HepG2 (cell line): Measurements from ENCODE around the gene TM4SF18. TPM values are rescaled to one million over a fixed set of nuclear protein-coding genes. Genes with fewer than 3 reads are reported as not detected.

Experiments used
- CCDC6 ChIP-seq: sonication (generic); formaldehyde crosslinking; IDR thresholded peaks from 2 replicates; pipeline ENCODE4 v1.8.1; 2022; ENCODE audit warnings: mild to moderate bottlenecking, missing genetic modification reagents, moderate library complexity
- CEBPG ChIP-seq: IDR thresholded peaks from 2 replicates; pipeline ENCODE4 v1.6.1; 2016
- FOXP1 ChIP-seq, 2 experiments: fragments of 450-650 bp in 1 of 2; IDR thresholded peaks; 2 replicates each; pipeline ENCODE4 v1.6.1; 2017 to 2018; ENCODE audit warnings: antibody characterized with exemption in 1 of 2
- KIAA2018 ChIP-seq: sonication (generic); formaldehyde crosslinking; IDR thresholded peaks from 2 replicates; pipeline ENCODE4 v1.5.0; 2020; ENCODE audit warnings: mild to moderate bottlenecking, missing genetic modification reagents, borderline replicate concordance
- MAF1 ChIP-seq: sonication (generic); formaldehyde crosslinking; IDR thresholded peaks from 2 replicates; pipeline ENCODE4 v1.5.0; 2020; ENCODE audit warnings: missing genetic modification reagents, borderline replicate concordance
- NR2F6 ChIP-seq, 2 experiments: IDR thresholded peaks; 2 replicates each; pipeline ENCODE4 v1.6.1; 2016; ENCODE audit warnings: antibody characterized with exemption in 1 of 2, mild to moderate bottlenecking in 1 of 2
- SAFB2 ChIP-seq: sonication (generic); formaldehyde crosslinking; IDR thresholded peaks from 2 replicates; pipeline ENCODE4 v1.5.1; 2020; ENCODE audit warnings: missing genetic modification reagents, low read depth, mild to moderate bottlenecking, borderline replicate concordance
- SSRP1 ChIP-seq: IDR thresholded peaks from 2 replicates; pipeline ENCODE4 v1.6.1; 2016; ENCODE audit warnings: control low read depth
- YY1 ChIP-seq: IDR thresholded peaks from 2 replicates; pipeline ENCODE4 v1.6.1; 2011; ENCODE audit warnings: low read length, low read depth, moderate library complexity, mild to moderate bottlenecking; ENCODE audit not compliant: insufficient read depth, insufficient replicate concordance
- ZBTB21 ChIP-seq: sonication (generic); formaldehyde crosslinking; IDR thresholded peaks from 2 replicates; pipeline ENCODE4 v1.4.0; 2020; ENCODE audit warnings: missing genetic modification reagents
- ZMAT3 ChIP-seq: sonication (generic); formaldehyde crosslinking; conservative IDR thresholded peaks from 2 replicates; pipeline ENCODE4 v1.7.0; 2021; ENCODE audit warnings: missing genetic modification reagents
- ZMAT5 ChIP-seq: sonication (generic); formaldehyde crosslinking; IDR thresholded peaks from 2 replicates; pipeline ENCODE4 v1.5.0; 2020; ENCODE audit warnings: mild to moderate bottlenecking, low read depth, missing genetic modification reagents, borderline replicate concordance
- ZNF17 ChIP-seq: sonication (generic); formaldehyde crosslinking; IDR thresholded peaks from 2 replicates; pipeline ENCODE4 v1.5.0; 2020; ENCODE audit warnings: mild to moderate bottlenecking, missing genetic modification reagents
- ZNF263 ChIP-seq: sonication (generic); formaldehyde crosslinking; IDR thresholded peaks from 2 replicates; pipeline ENCODE4 v1.4.0; 2020; ENCODE audit warnings: missing genetic modification reagents
- ZNF543 ChIP-seq: sonication (generic); formaldehyde crosslinking; IDR thresholded peaks from 2 replicates; pipeline ENCODE4 v1.4.0; 2020; ENCODE audit warnings: mild to moderate bottlenecking, missing genetic modification reagents
- ZNF577 ChIP-seq: sonication (generic); formaldehyde crosslinking; IDR thresholded peaks from 2 replicates; pipeline ENCODE4 v1.4.0; 2020; ENCODE audit warnings: mild to moderate bottlenecking, low read depth, missing genetic modification reagents, borderline replicate concordance
- polyA plus RNA-seq, 8 experiments: library from polyadenylated mRNA; depleted of rRNA in 3 of 8; stranded (reverse) in 7 of 8; unstranded in 1 of 8; fragments of >200 nt; fragmentation: Illumina TruSeq in 4 of 8; extraction: Trizol in 4 of 8; gene quantifications; 2 replicates each; pipeline versions ENCODE4 v1.2.1 to v1.2.3, GENCODE V29; 2011 to 2016; ENCODE audit warnings: low read depth in 4 of 8, missing spikeins in 1 of 8, mixed read lengths in 1 of 8; ENCODE audit not compliant: insufficient read depth in 1 of 8
- total RNA-seq, 5 experiments: library from RNA; depleted of rRNA; stranded (reverse); fragments of >200 nt; fragmentation: Illumina TruSeq; extraction: Trizol; gene quantifications; 2 replicates each; pipeline ENCODE4 v1.2.3, GENCODE V29; 2016; ENCODE audit warnings: low read depth in 1 of 5
- TF ChIP-seq, protein P1 (sequence below): sonication (generic); formaldehyde crosslinking; IDR thresholded peaks from 2 replicates; pipeline ENCODE4 v1.4.0; 2020; ENCODE audit warnings: mild to moderate bottlenecking, missing genetic modification reagents, borderline replicate concordance
- TF ChIP-seq, protein P2 (sequence below): sonication (generic); formaldehyde crosslinking; IDR thresholded peaks from 2 replicates; pipeline ENCODE4 v1.8.0; 2022; ENCODE audit warnings: mild to moderate bottlenecking, missing genetic modification reagents, moderate library complexity
- TF ChIP-seq, protein P3 (sequence below): IDR thresholded peaks from 2 replicates; pipeline ENCODE4 v1.6.1; 2012; ENCODE audit warnings: inconsistent platforms

TM4SF18 gene
- total and polyA plus RNA-seq, 2 of the 13 experiments (the other 11 are each of a cell fraction or from before 2014, with no cell fraction given) = 0.15 TPM; not detected in 1

GRCh38 chr3:149277331-149277813, 56.1 kb downstream of the TM4SF18 start (continued):
- TF ChIP-seq ZNF577 (CRISPR knock-in tag) (no peak), SAFB2 (no peak), ZNF263 (no peak), MAF1 (CRISPR knock-in tag) (no peak), ZBTB21 (no peak), YY1 (no peak), CCDC6 (CRISPR knock-in tag) (no peak), KIAA2018 (no peak), ZMAT3 (no peak), SSRP1 (CRISPR knock-in tag) (no peak), ZMAT5 (CRISPR knock-in tag) (no peak), ZNF17 (CRISPR knock-in tag) (no peak), NR2F6 (IDR thresholded peaks at IDR 0.05) (no peak), NR2F6 (CRISPR knock-in tag; IDR thresholded peaks at IDR 0.05) (0 out of 2 replicates have a peak, but pooled peaks have one; percentile 13), ZNF543 (CRISPR knock-in tag) (no peak), FOXP1 (IDR thresholded peaks at IDR 0.05) (no peak), FOXP1 (CRISPR knock-in tag; IDR thresholded peaks at IDR 0.05) (peak; percentile 59), CEBPG (peak; percentile 80)
- TF ChIP-seq, protein P1, sequence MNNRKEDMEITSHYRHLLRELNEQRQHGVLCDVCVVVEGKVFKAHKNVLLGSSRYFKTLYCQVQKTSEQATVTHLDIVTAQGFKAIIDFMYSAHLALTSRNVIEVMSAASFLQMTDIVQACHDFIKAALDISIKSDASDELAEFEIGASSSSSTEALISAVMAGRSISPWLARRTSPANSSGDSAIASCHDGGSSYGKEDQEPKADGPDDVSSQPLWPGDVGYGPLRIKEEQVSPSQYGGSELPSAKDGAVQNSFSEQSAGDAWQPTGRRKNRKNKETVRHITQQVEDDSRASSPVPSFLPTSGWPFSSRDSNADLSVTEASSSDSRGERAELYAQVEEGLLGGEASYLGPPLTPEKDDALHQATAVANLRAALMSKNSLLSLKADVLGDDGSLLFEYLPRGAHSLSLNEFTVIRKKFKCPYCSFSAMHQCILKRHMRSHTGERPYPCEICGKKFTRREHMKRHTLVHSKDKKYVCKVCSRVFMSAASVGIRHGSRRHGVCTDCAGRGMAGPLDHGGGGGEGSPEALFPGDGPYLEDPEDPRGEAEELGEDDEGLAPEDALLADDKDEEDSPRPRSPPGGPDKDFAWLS (CRISPR knock-in tag) = no peak
- TF ChIP-seq, protein P2, sequence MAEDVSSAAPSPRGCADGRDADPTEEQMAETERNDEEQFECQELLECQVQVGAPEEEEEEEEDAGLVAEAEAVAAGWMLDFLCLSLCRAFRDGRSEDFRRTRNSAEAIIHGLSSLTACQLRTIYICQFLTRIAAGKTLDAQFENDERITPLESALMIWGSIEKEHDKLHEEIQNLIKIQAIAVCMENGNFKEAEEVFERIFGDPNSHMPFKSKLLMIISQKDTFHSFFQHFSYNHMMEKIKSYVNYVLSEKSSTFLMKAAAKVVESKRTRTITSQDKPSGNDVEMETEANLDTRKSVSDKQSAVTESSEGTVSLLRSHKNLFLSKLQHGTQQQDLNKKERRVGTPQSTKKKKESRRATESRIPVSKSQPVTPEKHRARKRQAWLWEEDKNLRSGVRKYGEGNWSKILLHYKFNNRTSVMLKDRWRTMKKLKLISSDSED (CRISPR knock-in tag) = no peak
- TF ChIP-seq, protein P3, sequence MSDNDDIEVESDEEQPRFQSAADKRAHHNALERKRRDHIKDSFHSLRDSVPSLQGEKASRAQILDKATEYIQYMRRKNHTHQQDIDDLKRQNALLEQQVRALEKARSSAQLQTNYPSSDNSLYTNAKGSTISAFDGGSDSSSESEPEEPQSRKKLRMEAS = peak; percentile 21; the same call in 1 of the 2 replicates
